AG10803 (cell line): Measurements from ENCODE around the gene TMEM53.
A peak's percentile ranks its signal among the peaks of the same experiment; 100 is the strongest.

Source experiments
- DNase-seq: peaks from one replicate; pipeline ENCODE4 v3.0.0; 2010; ENCODE audit warnings: low read depth
- H3K4me3 ChIP-seq: 2 replicates; pipeline ENCODE4 v1.5.1; 2011; ENCODE audit warnings: mild to moderate bottlenecking, low read length, control low read depth
- CTCF ChIP-seq: conservative IDR thresholded peaks from 2 replicates; pipeline ENCODE4 v1.5.1; 2011; ENCODE audit warnings: mild to moderate bottlenecking, low read length, control low read depth, inconsistent platforms

The TMEM53 gene

GRCh38 chr1:44661781-44662682 is 12.2 kb downstream of the TMEM53 start:
- no peak for DNase-seq

GRCh38 chr1:44660176-44660575 is 14.1 kb downstream of the TMEM53 start:
- TF ChIP-seq CTCF: no peak
- H3K4me3 ChIP-seq: no peak overlapping the region
- no peak for DNase-seq

More at GRCh38 chr1:44661781-44662682, 12.2 kb downstream of the TMEM53 start:
- H3K4me3 ChIP-seq: no peak overlapping the region
- TF ChIP-seq CTCF: no peak

GRCh38 chr1:44659566-44659965 is 14.7 kb downstream of the TMEM53 start:
- DNase-seq: no peak
- no peak overlapping the region for H3K4me3 ChIP-seq
- TF ChIP-seq CTCF: no peak

DNA sequence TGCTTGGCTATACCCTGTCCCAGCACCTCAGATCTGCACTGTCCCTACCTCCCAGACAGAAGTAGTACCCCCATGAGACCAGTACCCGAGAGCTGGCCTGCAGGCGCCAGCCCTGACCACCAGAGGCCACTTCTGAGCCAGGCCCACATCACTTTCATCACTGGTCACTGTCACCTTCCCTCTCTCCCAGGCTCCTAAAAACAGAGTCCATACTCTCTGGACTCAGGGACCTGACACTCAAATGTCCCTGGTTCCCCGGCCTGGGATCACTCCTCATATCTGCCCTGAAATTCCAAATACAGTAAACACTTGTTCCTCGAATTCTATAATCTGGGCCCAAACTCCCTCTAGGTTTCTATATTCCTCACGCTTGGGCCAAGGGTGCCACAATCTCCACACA is 18.7 kb downstream of the TMEM53 start:
- peak; percentile 77 for TF ChIP-seq CTCF
- peak; percentile 11 for DNase-seq
- no peak overlapping the region for H3K4me3 ChIP-seq

GRCh38 chr1:44654621-44655187 is 19.6 kb downstream of the TMEM53 start:
- no peak overlapping the region for H3K4me3 ChIP-seq
- no peak for TF ChIP-seq CTCF
- DNase-seq: no peak

GRCh38 chr1:44653107-44653964 is 20.9 kb downstream of the TMEM53 start:
- DNase-seq: no peak
- TF ChIP-seq CTCF: no peak
- H3K4me3 ChIP-seq: no peak overlapping the region
